ENCODE measurements around the gene ADAT3.

Gene ADAT3

GRCh38 chr19:1957562-1958248 lies 52.5 kb downstream of the ADAT3 start:
- DNase-seq (ENCODE audit: low read depth) = no peak

- DNase-seq (ENCODE audit: low read depth) = no peak
Observed at GRCh38 chr19:1959928-1960589, 54.9 kb downstream of the ADAT3 start.

- DNase-seq (ENCODE audit: low read depth) = no peak
Observed at GRCh38 chr19:1961000-1961883, 56.0 kb downstream of the ADAT3 start.

DNA sequence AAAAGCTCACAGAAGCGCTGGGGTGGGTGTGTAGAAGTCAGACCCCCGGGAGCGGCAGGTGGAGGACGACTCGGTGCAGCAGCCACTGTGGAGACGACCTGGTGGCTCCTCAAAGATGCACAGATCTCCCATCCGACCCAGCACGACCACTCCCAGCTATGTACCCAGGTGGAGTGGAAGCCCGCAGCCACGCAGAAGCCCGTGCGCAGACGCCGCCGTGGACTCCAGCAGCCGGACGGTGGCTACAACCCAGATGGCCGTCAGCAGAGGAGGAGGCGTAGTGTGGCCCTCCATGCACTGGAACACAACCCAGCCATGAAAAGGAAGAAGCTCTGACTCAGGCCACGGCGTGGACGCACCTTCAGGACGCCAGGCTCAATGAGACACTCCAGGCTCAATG lies 57.5 kb downstream of the ADAT3 start:
- DNase-seq (ENCODE audit: low read depth) = no peak

All from stromal cell of bone marrow (primary cell).